ENCODE results near the gene DENND2A. TPM values are rescaled to one million over a fixed set of nuclear protein-coding genes. Genes with fewer than 3 reads are reported as not detected.

DENND2A gene
- total RNA-seq, 4 donors from 2014 or later: 0.73 to 2.6 (median 1.6) TPM

DNA sequence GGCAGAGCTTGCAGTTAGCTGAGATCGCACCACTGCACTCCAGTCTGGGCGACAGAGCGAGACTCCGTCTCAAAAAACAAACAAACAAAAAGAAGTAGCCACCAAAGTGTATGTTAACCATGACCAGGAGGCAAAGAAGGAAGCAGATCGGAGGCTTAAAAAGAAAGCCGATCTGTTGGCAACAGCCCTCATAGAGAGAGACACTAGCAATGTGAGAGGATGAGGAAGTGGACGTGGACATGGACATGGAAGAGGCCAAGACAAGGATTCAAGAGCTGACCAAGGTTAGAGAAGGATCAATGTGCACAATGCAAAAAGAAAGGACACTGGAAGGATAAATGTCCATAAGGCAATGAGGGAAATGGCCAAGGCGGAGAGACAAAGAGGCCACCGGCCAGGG is 17.3 kb upstream of the DENND2A start:
- intact Hi-C loops (cut with DNase I; ENCODE audit: low total_unique reads): loop anchor here (10.0 kb wide), 1 partner anchor 483 kb away; the partner anchor contains the start of gene KDM7A
- no peak for DNase-seq

DNA sequence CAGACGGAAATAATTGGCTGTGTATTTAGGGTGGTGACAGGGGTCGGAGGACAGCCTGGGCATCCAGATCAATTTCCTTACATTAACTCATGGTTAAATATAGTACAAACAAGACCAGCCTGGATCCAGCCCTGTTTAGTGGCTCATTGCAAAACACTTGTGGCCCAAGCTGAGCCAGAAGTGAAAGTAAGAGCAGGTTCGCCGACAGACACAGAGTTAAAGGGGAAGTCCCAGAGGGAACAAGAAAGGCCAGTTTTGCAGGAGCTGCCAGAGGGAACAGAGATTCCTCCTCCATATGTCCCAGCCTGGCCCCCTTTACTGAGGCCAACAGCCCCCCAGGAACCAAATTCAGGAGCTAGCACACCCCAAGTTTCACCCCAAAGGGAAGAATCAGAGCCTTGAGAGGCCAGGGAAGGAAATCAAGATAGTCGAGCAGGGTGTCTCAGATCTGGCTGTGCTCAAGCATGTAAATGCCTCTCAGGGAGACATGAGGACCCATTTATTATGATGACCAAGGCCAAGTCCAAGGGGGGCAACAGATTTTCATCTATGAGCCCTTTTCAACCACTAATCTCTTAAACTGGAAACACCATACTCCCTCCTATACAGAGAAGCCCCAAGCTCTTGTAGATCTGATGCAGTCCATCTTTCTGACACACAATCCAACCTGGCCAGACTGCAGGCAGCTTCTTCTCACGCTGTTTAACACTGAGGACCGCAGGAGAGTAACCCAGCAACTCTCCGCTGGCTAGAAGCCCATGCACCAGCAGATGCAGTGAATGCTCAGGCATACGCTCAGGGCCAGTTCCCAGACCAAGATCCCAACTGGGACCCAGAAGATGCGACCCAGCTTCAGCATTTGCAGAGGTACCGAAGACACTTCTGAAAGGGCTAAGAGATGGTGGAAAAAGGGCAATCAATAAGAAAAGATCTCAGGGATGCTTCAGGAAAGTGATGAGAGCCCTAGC is 16.2 kb upstream of the DENND2A start:
- no peaks in the 10 kb centered on the region for H3K36me3 ChIP-seq
- intact Hi-C loops (cut with DNase I; ENCODE audit: low total_unique reads): loop anchor here (1.0 to 10.0 kb wide), 2 partner anchors 15 to 482 kb away; partner anchors contain the start of genes ADCK2 and KDM7A
- ATAC-seq: peak; percentile 77 to 94

More for the DNA sequence above, 17.3 kb upstream of the DENND2A start:
- Histone ChIP-seq H3K4me3 (no peak overlapping the region), H3K36me3 (no peaks in the 10 kb centered on the region), H3K9me3 (no peaks in the 10 kb centered on the region), H3K4me1 (peaks cover 23% of the 10 kb centered on the region in 2 donors), H3K27me3 (no peaks in the 10 kb centered on the region), H3K27ac (no peak overlapping the region)
- no peak for TF ChIP-seq POLR2A (IDR thresholded peaks at IDR 0.05)
- TF ChIP-seq, protein P1, sequence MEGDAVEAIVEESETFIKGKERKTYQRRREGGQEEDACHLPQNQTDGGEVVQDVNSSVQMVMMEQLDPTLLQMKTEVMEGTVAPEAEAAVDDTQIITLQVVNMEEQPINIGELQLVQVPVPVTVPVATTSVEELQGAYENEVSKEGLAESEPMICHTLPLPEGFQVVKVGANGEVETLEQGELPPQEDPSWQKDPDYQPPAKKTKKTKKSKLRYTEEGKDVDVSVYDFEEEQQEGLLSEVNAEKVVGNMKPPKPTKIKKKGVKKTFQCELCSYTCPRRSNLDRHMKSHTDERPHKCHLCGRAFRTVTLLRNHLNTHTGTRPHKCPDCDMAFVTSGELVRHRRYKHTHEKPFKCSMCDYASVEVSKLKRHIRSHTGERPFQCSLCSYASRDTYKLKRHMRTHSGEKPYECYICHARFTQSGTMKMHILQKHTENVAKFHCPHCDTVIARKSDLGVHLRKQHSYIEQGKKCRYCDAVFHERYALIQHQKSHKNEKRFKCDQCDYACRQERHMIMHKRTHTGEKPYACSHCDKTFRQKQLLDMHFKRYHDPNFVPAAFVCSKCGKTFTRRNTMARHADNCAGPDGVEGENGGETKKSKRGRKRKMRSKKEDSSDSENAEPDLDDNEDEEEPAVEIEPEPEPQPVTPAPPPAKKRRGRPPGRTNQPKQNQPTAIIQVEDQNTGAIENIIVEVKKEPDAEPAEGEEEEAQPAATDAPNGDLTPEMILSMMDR (IDR thresholded peaks at IDR 0.05 in 4 of 5, conservative IDR thresholded peaks at IDR 0.05 in 1 of 5): no peak
- ATAC-seq: no peak
- in situ Hi-C loops (cut with MboI; ENCODE audit: low sequenced_read_pairs in 4 of 4): loop anchor here in 3 of 4 donors (5.0 to 10.0 kb wide), 3 partner anchors 136 to 143 kb away; no protein-coding TSS in a partner anchor

DNA sequence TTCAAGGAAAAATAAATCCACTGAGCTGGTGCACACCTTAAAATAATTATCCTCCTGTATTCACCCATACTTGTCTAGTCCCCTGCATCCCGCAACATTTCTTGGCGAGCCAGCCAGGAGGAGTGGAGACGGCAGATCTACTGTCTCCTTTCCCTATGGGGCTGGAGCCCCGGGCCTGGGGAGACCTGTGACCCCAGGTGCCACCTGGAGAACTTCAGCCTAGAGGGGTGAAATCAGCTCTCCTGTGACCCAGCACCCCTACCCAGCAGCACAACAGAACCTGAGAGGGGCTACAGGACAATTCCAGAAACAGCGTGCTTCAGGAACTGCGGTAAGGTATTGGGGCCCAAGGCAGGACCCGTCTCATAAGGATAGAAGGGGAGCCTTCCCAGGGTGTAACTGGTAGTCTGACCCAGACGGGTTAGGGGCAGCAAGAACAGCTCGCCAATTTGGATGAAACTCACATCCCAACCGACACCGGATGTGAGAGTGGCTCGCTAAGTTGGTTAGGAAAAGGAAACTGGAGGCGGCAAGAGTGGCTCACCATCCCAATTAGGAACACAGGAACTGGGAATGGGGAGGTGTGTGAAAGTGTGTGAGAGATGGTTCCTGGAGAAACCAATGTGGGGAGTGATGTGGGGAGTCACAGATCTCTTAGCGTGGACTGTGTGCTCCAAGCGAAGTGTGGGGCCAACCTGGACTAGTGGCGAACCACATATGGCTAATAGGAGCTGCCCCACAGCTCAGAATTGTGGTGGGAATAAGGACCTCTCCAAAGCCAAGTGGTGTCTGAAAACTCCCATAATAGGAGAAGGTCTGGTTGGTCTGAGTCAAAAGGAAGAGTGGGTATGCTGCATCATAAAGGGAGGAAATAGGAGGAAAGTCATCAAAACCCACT is 15.1 kb upstream of the DENND2A start:
- peak overlapping the region in 2 of 4 donors; percentile 47 to 50 for H3K4me3 ChIP-seq
- in situ Hi-C loops (cut with MboI; ENCODE audit: low sequenced_read_pairs in 4 of 4): loop anchor here in 3 of 4 donors (5.0 to 10.0 kb wide), 3 partner anchors 133 to 141 kb away; no protein-coding TSS in a partner anchor

More for the DNA sequence above, 16.2 kb upstream of the DENND2A start:
- DNase-seq: peak in 1 of 2 donors; percentile 71
- no peaks in the 10 kb centered on the region for H3K9me3 ChIP-seq
- no peak for TF ChIP-seq POLR2A (IDR thresholded peaks at IDR 0.05)
- TF ChIP-seq, protein P1 (IDR thresholded peaks at IDR 0.05 in 4 of 5, conservative IDR thresholded peaks at IDR 0.05 in 1 of 5): no peak
- H3K4me1 ChIP-seq: peaks cover 23% of the 10 kb centered on the region in 2 donors
- in situ Hi-C loops (cut with MboI; ENCODE audit: low sequenced_read_pairs in 4 of 4): loop anchor here in 3 of 4 donors (5.0 to 10.0 kb wide), 3 partner anchors 135 to 142 kb away; no protein-coding TSS in a partner anchor
- H3K27me3 ChIP-seq: no peaks in the 10 kb centered on the region
- H3K4me3 ChIP-seq: peak overlapping the region; percentile 39 to 50 (median 44)
- peak overlapping the region; percentile 68 to 82 (median 78) for H3K27ac ChIP-seq

More for the DNA sequence above, 15.1 kb upstream of the DENND2A start:
- no peaks in the 10 kb centered on the region for H3K27me3 ChIP-seq
- ATAC-seq (no peak), DNase-seq (no peak)
- H3K27ac ChIP-seq: peak overlapping the region; percentile 68 to 82 (median 78)
- H3K36me3 ChIP-seq: no peaks in the 10 kb centered on the region
- peaks cover 23% of the 10 kb centered on the region in 2 donors for H3K4me1 ChIP-seq
- TF ChIP-seq, protein P1 (IDR thresholded peaks at IDR 0.05 in 4 of 5, conservative IDR thresholded peaks at IDR 0.05 in 1 of 5): no peak
- TF ChIP-seq POLR2A (IDR thresholded peaks at IDR 0.05): no peak
- intact Hi-C loops (cut with DNase I; ENCODE audit: low total_unique reads): loop anchor here (1.0 to 10.0 kb wide), 2 partner anchors 17 to 481 kb away; partner anchors contain the start of genes ADCK2 and KDM7A
- H3K9me3 ChIP-seq: no peaks in the 10 kb centered on the region
